Thymus (tissue), 11 donors: ENCODE data around the gene E2F7. TPM values are rescaled to one million over a fixed set of nuclear protein-coding genes. Genes with fewer than 3 reads are reported as not detected.

Experiments used
- DNase-seq, 9 donors: peaks; one replicate each; pipeline ENCODE4 v3.0.0-alpha.2; 2013; ENCODE audit warnings: low spot score in 9 of 9, low read depth in 6 of 9, missing footprints in 1 of 9
- H3K27ac ChIP-seq, 2 donors: one replicate each; pipeline ENCODE4 v1.5.1; 2013; ENCODE audit warnings: control low read depth in 1 of 2, low read depth in 1 of 2, low read length in 1 of 2, mild to moderate bottlenecking in 1 of 2, moderate library complexity in 1 of 2
- H3K27me3 ChIP-seq, 2 donors: one replicate each; pipeline ENCODE4 v1.5.1; 2013; ENCODE audit warnings: low read length in 1 of 2; ENCODE audit not compliant: control insufficient read depth in 2 of 2, insufficient read depth in 1 of 2
- H3K36me3 ChIP-seq, 2 donors: one replicate each; pipeline ENCODE4 v1.5.1; 2013; ENCODE audit warnings: low read length in 1 of 2, mild to moderate bottlenecking in 1 of 2, moderate library complexity in 1 of 2; ENCODE audit not compliant: control insufficient read depth in 2 of 2, insufficient read depth in 2 of 2
- H3K4me1 ChIP-seq, 2 donors: one replicate each; pipeline ENCODE4 v1.5.1; 2013; ENCODE audit warnings: low read length in 2 of 2; ENCODE audit not compliant: control insufficient read depth in 2 of 2, insufficient read depth in 2 of 2
- H3K4me3 ChIP-seq, 2 donors: one replicate each; pipeline ENCODE4 v1.5.1; 2013; ENCODE audit warnings: low read length in 2 of 2, control low read depth in 1 of 2, mild to moderate bottlenecking in 1 of 2
- H3K9me3 ChIP-seq, 2 donors: one replicate each; pipeline ENCODE4 v1.5.1; 2013; ENCODE audit warnings: low read length in 1 of 2, mild to moderate bottlenecking in 1 of 2; ENCODE audit not compliant: control insufficient read depth in 2 of 2, insufficient read depth in 1 of 2
- WGBS: extraction: QIAGEN DNeasy Blood & Tissue Kit; methylation state at CpG from one replicate; pipeline ENCODE4 v1.1.7; 2013; 5-methylcytosine and 5-hydroxymethylcytosine counted together
- polyA plus RNA-seq: library from polyadenylated mRNA; stranded (reverse); fragments of 200-250 nt; gene quantifications from one replicate; pipeline ENCODE4 v1.2.3, GENCODE V29; 2013
- total RNA-seq: library from RNA; stranded (reverse); fragments of 120-200 nt; gene quantifications from one replicate; pipeline ENCODE4 v1.2.4, GENCODE V29; 2013
- donor health status: healthy.

Gene E2F7
- total and polyA plus RNA-seq, 2 donors, result 0.80 to 4.4 TPM

DNA sequence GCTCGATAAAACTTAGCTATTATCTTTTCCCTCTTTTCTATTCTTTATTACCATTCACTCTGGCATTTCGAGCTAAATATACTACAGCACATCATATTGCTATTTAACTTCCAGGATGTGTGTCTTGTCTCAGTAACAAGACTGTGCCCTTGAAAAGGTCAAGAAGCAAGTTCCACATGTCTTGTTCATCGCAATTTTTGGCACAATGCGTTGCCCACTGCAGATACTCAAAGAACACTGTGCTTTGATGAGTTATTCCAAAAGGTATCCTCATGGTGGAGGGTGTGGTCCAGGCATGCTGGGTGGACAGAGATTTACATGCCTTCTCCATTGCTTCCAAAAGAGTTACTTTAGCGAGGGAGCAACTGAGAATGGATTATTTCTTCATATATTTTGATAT is 6.6 kb downstream of the E2F7 start:
- peaks cover 0 to 71% of the 10 kb centered on the region in 2 donors for H3K36me3 ChIP-seq
- 95% methylated on average over 5 of the region's 5 CpGs for WGBS
- DNase-seq, result no peak
- no peaks in the 10 kb centered on the region for H3K9me3 ChIP-seq
- H3K27me3 ChIP-seq, result no peaks in the 10 kb centered on the region
- H3K4me1 ChIP-seq, result peaks cover 12 to 14% of the 10 kb centered on the region in 2 donors
- no peak overlapping the region for H3K27ac ChIP-seq
- H3K4me3 ChIP-seq, result no peak overlapping the region

DNA sequence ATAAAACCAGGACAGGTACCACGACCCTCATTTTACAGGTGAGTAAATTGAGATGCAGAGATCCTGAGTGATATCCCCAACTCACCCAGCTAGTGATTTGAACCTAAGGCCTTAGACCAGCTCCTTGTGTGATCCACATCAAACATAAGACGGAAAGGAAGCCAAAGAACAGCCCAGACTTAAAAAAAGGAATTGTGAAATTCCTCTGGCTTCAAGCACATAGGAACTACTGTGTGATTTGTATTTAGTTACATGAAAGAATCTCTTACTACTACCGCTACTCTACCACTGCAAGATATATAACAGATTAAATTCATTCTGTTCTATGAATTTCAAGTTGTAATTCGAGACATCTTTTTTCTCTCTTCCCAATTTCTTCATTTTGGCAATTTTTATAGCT is 10.5 kb downstream of the E2F7 start:
- Histone ChIP-seq H3K4me3 (no peak overlapping the region), H3K4me1 (no peaks in the 10 kb centered on the region), H3K27me3 (no peaks in the 10 kb centered on the region), H3K36me3 (peaks cover 3 to 69% of the 10 kb centered on the region in 2 donors), H3K27ac (no peak overlapping the region), H3K9me3 (no peaks in the 10 kb centered on the region)
- 95% methylated on average over 4 of the region's 4 CpGs for WGBS
- no peak for DNase-seq

DNA sequence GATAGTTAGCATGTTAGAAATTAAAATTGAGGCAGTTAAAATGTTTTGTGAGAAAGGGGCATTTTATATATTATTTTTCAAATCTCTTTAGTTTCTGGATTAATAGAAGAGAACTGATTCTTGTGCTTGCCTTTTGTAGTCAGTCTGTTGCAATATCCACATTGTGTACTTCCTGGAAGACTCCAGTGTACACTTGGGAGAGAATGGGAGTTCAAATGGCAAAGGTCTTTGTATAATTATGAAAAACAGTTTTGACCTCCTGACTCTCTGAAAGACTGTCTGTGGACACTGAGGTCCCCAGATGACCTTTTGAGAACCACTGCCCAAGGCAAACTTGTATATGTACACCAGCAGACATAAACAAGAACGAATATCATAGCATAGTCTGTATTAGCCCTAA is 12.1 kb downstream of the E2F7 start:
- Histone ChIP-seq H3K9me3 (no peaks in the 10 kb centered on the region), H3K4me3 (no peak overlapping the region), H3K4me1 (no peaks in the 10 kb centered on the region), H3K27ac (no peak overlapping the region), H3K27me3 (no peaks in the 10 kb centered on the region), H3K36me3 (peaks cover 10 to 71% of the 10 kb centered on the region in 2 donors)
- no peak for DNase-seq
- 95% methylated on average over 1 of the region's 1 CpG for WGBS

DNA sequence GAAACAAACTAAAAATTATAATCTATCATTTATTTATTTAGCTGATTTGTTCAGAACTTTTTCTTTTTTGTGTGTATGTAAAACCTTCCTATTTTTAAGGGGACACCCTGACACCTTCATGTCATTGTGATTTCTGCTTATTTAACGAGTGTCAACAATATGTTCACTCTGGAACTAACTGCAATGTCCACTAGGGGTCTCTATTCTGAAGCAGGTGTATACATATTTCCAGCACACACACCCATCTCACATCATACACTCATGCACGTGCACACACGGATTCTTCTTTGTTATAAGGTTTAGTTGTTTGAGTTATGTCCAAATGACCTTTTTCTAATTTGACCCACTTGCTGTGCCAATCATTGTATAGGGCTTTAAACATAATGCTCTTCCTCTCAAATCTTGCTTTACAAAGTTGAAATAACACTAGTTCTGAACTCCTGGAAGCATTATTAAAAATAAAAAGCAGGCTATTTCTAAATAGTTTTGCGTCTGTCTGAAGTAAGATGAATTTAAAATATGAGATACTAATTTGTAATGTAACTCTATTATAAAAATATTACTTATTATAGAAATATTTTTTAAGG is 15.5 kb downstream of the E2F7 start:
- H3K36me3 ChIP-seq, result peaks cover 25 to 77% of the 10 kb centered on the region in 2 donors
- DNase-seq, result peak; percentile 18 to 84 (median 55)
- no peak overlapping the region for H3K27ac ChIP-seq
- H3K9me3 ChIP-seq, result no peaks in the 10 kb centered on the region
- H3K4me1 ChIP-seq, result no peaks in the 10 kb centered on the region
- no peak overlapping the region for H3K4me3 ChIP-seq
- H3K27me3 ChIP-seq, result no peaks in the 10 kb centered on the region
- WGBS, result 44% methylated on average over 4 of the region's 4 CpGs

DNA sequence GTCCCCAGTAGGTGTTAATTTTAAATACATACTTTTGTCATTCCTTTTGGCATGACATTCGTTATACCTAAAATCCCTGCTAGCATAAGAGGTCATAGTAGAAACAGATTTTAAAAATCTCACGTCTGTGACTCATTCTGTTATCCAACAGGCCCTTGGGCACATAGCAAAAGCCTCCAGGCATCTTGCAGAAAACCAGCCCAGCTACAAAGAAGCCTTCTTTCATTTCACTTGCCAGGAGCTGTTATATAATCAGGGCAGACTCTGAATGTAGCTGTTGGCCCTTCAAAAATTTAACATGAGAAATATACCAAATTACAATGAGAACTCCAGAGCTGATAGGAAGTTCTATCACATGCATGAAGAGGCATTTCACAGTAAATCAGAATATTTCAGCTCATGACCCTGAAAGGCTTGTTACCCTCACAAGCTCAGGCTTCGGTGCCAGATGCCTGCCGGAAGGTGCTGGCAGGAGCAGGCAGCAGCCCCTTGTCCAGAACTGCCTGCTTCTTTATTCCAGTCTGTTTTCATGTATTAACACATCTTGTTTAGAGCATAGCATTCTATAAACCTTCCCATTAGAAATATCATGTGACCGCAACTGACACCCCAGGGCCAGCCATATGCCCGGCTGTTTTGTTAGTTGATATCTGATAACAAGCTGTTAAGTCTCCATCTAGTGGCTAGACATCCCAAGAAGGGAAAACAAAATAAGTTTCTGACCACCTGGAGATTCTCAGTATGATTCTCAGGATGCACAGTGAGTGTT is 17.8 kb downstream of the E2F7 start:
- Histone ChIP-seq H3K27me3 (no peaks in the 10 kb centered on the region), H3K9me3 (no peaks in the 10 kb centered on the region), H3K4me1 (no peaks in the 10 kb centered on the region), H3K27ac (no peak overlapping the region), H3K4me3 (no peak overlapping the region), H3K36me3 (peaks cover 38 to 91% of the 10 kb centered on the region in 2 donors)
- 96% methylated on average over 6 of the region's 6 CpGs for WGBS
- no peak for DNase-seq

DNA sequence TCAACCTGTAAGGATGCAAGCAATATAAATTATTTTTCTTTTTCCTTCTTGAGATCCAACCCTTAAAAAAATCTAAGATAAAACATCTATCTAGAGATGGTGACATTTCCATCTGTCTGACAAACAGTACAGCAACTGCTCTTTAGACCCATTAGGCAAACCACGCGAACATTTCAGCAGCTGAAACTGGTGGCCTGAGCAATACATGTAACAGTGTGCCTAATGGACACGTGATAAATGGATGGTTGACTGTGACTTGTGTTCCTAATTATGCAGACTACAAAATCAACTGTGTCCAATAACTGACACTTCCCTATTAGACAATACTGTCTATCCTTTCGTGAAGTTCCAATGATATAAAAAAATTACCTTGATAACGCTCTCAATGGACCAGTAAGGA is 18.9 kb downstream of the E2F7 start:
- DNase-seq, result no peak
- Histone ChIP-seq H3K27me3 (no peaks in the 10 kb centered on the region), H3K27ac (no peak overlapping the region), H3K9me3 (no peaks in the 10 kb centered on the region), H3K4me1 (no peaks in the 10 kb centered on the region), H3K36me3 (peaks cover 45 to 96% of the 10 kb centered on the region in 2 donors), H3K4me3 (no peak overlapping the region)
- 98% methylated on average over 5 of the region's 5 CpGs for WGBS

DNA sequence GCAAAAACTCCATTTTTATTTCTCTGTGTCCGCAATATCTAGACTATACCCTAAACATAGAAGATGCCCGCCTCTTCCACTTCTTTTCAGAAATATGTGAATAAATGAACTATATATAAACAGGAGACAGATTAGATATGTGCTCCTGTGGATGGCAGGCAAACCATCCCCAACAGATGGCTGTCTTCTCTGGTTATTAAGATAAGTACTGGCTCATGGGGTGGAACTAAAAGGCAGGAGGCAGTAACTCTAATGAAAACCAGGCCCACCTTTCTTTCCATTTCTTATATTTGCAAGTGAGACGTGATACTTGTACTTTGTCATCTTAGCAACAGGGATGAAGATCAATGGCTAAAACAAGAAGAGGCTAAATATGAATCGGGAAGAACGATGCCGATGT is 20.2 kb downstream of the E2F7 start:
- WGBS, result 82% methylated on average over 6 of the region's 6 CpGs
- Histone ChIP-seq H3K27ac (no peak overlapping the region), H3K4me3 (no peak overlapping the region), H3K4me1 (no peaks in the 10 kb centered on the region), H3K27me3 (no peaks in the 10 kb centered on the region), H3K9me3 (no peaks in the 10 kb centered on the region), H3K36me3 (peaks cover 48 to 95% of the 10 kb centered on the region in 2 donors)
- no peak for DNase-seq

DNA sequence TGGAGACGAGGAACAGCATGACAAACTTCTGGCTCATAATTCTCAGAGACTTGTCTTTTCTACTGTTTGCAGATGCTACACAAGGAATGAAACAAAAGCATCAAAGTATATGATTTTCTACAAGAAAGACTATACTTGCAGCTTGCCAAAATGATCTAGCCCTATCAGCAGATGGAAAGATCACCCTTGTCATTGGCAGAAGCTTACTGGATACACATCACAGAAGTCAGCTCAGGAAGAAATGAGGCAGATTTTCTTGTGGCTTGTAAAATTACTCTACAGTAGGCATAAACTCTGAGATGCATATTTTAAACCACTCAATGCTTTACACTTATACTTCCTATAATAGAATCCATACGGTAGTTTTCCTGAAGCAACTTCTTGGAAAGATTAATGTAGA is 20.6 kb downstream of the E2F7 start:
- Histone ChIP-seq H3K9me3 (no peaks in the 10 kb centered on the region), H3K4me1 (no peaks in the 10 kb centered on the region), H3K27ac (no peak overlapping the region), H3K36me3 (peaks cover 48 to 94% of the 10 kb centered on the region in 2 donors), H3K4me3 (no peak overlapping the region), H3K27me3 (no peaks in the 10 kb centered on the region)
- DNase-seq, result no peak
- 93% methylated on average over 2 of the region's 2 CpGs for WGBS

DNA sequence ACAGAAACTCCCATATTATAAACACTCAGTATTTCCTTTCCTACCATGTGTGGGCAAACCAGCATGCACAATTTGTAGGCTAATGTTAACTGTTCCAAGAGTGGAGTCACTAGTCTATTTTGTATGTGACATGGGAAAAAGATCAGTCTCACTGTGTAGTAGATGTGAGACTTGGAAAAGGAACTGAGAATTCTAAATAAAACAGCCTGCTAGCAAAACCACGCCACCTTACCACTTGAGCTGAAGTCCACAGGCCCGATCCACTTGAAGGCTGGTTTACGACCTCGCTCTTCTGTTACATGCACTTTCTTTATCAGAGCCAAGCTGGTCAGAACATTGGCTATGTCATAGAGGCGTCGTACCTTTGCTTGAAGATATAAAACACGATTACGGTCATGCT is 22.5 kb downstream of the E2F7 start:
- no peaks in the 10 kb centered on the region for H3K9me3 ChIP-seq
- 97% methylated on average over 8 of the region's 8 CpGs for WGBS
- no peak overlapping the region for H3K4me3 ChIP-seq
- H3K27me3 ChIP-seq, result no peaks in the 10 kb centered on the region
- peaks cover 41 to 78% of the 10 kb centered on the region in 2 donors for H3K36me3 ChIP-seq
- DNase-seq, result no peak
- no peak overlapping the region for H3K27ac ChIP-seq
- no peaks in the 10 kb centered on the region for H3K4me1 ChIP-seq
